NK-92 (cell line): ENCODE measurements around the gene SNED1.
"Not testable (repeated sequence)": the region's sequence is repeated elsewhere in the genome, so short reads cannot be mapped to it uniquely, and the experiment has no call there.

ENCODE experiments used
- DNase-seq: peaks from one replicate; lab custom pipeline; 2025; ENCODE audit not compliant: unreplicated experiment; lab: John Stamatoyannopoulos, UW

The SNED1 gene

GRCh38 chr2:241081643-241082340, 83.4 kb downstream of the SNED1 start:
- no peak for DNase-seq

- no peak for DNase-seq
Observed at GRCh38 chr2:241082341-241083090, 84.1 kb downstream of the SNED1 start.

GRCh38 chr2:241083091-241083415, 84.6 kb downstream of the SNED1 start:
- DNase-seq: no peak

GRCh38 chr2:241084856-241085444, 86.5 kb downstream of the SNED1 start:
- DNase-seq: no peak

GRCh38 chr2:241087420-241088268, 89.2 kb downstream of the SNED1 start:
- DNase-seq: no peak

- DNase-seq: no peak
Observed at GRCh38 chr2:241088376-241088775, 90.0 kb downstream of the SNED1 start.

- no peak for DNase-seq
Observed at GRCh38 chr2:241088791-241089732, 90.6 kb downstream of the SNED1 start.

GRCh38 chr2:241091201-241091600, 92.8 kb downstream of the SNED1 start:
- DNase-seq: no peak

GRCh38 chr2:241091734-241092445, 93.5 kb downstream of the SNED1 start:
- DNase-seq: no peak

GRCh38 chr2:241092677-241093076, 94.3 kb downstream of the SNED1 start:
- no peak for DNase-seq

GRCh38 chr2:241093133-241093781, 94.8 kb downstream of the SNED1 start:
- DNase-seq: not testable (repeated sequence)

GRCh38 chr2:241094172-241094571, 95.8 kb downstream of the SNED1 start:
- DNase-seq: no peak

- no peak for DNase-seq
Observed at GRCh38 chr2:241094924-241095420, 96.6 kb downstream of the SNED1 start.

- DNase-seq: no peak
Observed at GRCh38 chr2:241095594-241096290, 97.3 kb downstream of the SNED1 start.

GRCh38 chr2:241096979-241097378, 98.6 kb downstream of the SNED1 start:
- no peak for DNase-seq

GRCh38 chr2:241099246-241099645, 100.8 kb downstream of the SNED1 start:
- DNase-seq: no peak

- DNase-seq: no peak
Observed at GRCh38 chr2:241102239-241102803, 103.9 kb downstream of the SNED1 start, which contains the start of gene MTERF4. Gene MTERF4 (minus strand): TSS chr2:241102287. CDS start chr2:241102273, 14 bp downstream.

- no peak for DNase-seq
Observed at GRCh38 chr2:241103176-241103595, 104.8 kb downstream of the SNED1 start.
